K562 (cell line): ENCODE data around the gene TMEM72.

Experiments
- GABPB1 ChIP-seq: sonication (generic); formaldehyde crosslinking; IDR thresholded peaks from 2 replicates; pipeline ENCODE4 v1.8.0; 2022; ENCODE audit warnings: mild to moderate bottlenecking, missing genetic modification reagents
- SREBF2 ChIP-seq: sonication (generic); formaldehyde crosslinking; IDR thresholded peaks from 2 replicates; pipeline ENCODE4 v1.4.0; 2020; ENCODE audit warnings: mild to moderate bottlenecking, missing genetic modification reagents
- TF ChIP-seq, protein P1 (sequence below): fragments of 450-650 bp; IDR thresholded peaks from 2 replicates; pipeline ENCODE4 v1.6.1; 2016; ENCODE audit warnings: low read depth, mild to moderate bottlenecking, moderate library complexity

DNA sequence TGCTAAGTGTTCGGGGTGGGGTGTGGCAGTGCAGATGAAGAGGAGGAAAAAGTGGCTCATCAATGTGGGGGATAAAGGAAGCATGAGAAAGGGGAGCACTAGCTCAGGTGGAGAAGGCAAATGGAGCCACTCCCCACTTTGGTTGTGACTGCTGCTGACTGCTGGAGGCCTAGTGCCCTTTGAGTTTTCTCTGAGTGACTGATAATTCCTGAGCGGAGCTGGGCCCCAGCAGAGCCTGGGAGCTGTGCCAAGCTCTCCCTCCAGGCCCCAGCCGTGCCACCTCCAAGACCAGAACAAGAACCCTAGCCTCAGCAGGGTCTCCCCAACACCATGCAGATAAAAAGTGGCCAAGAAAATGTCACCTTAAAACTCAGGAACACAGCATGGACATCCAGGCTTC, 38.8 kb downstream of the TMEM72 start:
- TF ChIP-seq SREBF2 (CRISPR knock-in tag) (no peak), GABPB1 (CRISPR knock-in tag) (no peak)
- TF ChIP-seq, protein P1, sequence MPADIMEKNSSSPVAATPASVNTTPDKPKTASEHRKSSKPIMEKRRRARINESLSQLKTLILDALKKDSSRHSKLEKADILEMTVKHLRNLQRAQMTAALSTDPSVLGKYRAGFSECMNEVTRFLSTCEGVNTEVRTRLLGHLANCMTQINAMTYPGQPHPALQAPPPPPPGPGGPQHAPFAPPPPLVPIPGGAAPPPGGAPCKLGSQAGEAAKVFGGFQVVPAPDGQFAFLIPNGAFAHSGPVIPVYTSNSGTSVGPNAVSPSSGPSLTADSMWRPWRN, result no peak
